Measurements from ENCODE around the gene DPP4.

DPP4 gene

DNA sequence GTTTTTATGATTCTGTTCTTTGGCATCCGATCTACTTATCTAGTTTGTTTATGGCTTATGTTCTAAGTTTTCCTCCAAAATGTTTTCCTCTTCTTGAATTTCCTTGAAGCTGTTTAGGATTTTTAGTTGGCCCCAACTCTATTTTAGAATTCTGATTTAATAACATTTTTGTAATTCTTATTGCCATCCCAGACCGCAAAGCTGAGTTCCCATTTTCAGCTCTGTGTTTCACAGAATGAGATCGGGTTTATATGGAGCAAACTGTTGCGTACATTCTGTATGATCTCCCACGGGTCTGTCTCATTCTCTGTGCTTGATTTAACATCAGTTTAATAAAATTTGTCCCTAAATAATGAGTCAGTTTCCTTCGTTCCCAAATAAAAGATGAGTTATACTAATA is 59.3 kb downstream of the DPP4 start:
- no peak for DNase-seq

DNA sequence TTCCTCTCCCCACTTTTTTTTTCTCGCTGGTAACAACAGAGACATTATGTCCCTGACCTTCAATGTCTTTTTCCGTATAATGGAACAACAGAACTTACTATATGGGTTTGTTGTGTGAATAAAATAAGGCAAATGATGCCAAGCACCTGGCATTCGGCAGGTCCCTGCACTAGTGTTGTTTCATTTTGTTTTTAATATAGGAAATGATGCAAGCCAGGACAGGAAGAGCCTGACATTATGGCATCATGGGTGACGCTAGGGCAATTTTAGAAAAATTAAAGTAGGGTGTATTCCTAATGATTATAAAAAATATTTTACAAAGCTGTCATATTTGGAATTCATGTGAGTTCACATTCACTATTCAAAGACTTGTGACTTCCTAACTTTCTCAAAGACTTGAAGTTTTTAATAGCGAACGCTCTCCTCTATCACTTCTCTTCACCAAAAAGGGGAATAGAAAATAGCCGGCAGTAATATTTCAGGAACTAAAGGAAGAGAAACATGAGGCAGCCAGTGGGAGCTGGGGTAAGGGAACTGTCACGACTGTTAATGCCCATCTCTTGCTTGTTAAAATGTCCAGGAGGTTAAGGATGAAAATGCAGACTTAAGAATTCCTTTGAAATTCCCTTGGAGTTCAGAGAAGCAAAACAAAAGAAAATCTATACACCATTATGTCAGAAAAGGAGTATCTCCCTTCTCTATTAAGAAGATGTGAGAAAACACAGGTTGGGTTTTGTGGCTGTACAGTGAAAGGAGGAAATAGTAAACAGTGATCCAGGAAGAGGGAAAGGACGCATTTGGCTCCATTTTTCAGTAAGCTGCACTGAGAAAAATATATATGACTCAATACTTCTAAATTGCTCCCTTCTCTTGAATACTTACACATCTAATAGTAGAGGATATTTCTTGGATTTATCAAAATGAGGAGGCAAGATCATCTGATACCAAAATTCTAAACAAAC is 60.2 kb downstream of the DPP4 start:
- no peak for DNase-seq

DNA sequence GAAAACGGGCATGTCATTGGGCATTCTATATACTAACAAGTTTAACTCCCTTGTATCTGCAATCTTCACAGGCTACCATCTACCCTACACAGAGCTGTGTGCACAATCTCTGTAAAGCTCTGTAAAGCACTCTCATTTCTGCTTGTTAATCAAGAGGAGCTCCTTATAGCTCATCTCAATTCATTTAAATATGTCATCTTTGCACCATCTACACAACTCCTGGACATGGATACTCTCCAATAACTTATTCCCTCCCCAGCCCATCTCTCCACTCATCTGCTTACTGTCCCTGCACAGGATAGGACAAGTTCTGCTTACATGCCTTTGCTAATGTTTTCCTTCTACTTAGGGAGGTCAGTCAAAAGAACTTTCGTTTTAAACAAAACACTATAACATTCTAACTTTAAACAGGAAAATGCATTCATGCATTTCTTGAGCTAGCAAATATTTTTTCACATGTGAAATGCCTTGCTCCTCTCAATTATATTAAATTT is 61.4 kb downstream of the DPP4 start:
- DNase-seq, result no peak

- no peak for DNase-seq
Observed at GRCh38 chr2:162011706-162012564, 62.1 kb downstream of the DPP4 start.

DNA sequence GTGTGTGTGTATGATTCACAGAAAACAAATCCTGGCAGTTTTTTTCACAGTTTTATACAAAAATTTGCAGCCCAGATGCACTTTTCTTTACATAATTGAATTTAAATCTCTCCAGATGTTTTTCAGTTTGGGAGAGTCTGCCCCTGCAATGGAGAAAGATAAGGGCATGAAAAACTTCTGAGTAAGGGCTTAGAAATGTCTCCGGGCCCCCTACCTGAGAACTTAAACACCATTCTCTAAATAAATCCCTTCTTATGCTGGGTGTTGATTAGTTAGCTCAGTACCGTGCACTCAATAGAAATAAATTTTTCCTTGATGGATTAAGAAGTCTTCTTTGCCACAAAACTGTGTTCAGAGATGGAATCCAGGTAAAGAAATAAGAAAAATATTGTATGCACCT is 64.5 kb downstream of the DPP4 start:
- DNase-seq, result no peak

DNA sequence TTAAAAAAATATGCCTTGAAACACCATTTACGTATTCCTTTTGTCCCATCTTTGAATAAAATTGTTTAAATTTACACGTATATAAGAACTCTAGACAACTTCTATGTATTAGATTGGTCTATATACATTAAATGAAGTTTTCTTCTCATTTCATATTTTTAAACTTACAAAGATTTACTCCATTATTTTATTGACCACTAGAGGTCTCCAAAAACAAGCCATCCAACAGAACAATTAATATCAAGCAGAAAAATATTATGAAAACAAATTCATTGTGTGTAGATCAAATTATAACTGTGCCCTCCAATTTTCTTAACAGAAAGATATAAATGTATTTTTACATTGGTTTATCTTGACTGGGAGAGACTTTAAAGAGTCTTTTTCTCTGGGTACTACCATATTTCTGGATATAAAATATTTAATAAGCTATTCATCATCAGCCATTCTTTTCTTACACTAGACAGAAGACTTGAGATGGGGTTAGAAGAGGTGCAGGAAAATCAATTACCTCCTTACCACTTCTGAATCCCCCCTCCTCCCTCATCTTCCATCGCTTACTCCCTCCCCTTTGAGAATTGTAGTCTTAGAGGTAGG is 66.5 kb downstream of the DPP4 start:
- DNase-seq, result no peak

DNA sequence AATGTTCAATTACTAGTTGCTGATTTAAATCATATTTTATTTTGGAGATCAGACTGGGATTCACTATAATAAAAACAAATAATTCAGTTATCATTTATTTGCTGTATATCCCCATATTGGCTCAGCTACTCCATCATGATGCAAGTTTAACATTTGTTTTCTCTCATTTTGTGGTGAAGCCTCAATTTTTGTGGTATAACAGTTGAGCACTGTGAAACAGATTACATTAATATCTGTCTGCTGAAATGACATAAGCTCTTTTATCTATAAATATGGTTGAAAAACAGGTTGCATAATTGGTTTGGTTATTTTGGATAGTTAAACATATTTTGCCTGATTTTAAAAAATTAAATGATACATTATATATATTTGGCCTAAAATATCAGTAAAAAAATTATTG is 67.7 kb downstream of the DPP4 start:
- DNase-seq, result no peak

DNA sequence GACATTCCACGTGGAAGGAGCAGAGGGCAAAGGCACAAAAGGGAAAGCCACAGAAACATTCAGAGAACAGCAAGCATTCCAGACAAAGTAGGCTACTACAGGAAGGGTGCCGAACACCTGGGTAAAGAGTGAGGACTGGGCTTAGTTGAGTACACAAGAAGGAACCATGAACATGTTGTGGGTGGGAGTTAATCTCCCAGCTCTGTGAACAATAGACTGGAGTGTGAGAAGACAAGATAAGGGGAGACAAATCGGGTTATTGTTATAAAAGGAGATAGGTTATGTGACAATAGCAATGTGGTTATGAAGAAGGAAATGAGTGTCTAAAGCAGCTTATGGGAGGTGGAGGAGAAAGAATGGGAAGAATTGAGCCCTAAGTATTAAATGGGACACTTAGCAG is 70.0 kb downstream of the DPP4 start:
- DNase-seq, result no peak

- no peak for DNase-seq
Observed at GRCh38 chr2:162002623-162003235, 71.3 kb downstream of the DPP4 start.

GRCh38 chr2:162000431-162000830 is 73.6 kb downstream of the DPP4 start:
- DNase-seq, result no peak

DNA sequence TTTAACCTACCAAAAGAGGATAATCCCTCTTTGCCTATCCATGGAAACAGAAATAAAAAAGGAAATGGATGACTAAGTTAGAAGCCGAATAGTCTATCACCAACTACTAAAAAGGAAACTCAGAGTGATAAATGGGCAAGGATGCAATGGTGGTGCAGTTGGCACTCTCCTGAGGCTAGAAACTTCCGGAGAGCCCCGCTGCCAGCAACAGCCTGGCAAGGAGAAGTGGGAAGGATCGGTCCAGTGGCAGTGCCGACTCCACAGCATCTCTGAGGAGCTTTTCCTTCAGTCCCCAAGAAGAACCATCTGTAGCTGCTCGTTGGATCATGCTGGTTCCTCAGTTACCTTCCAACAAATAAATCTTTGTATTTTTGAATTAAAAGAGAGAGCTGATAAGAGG is 74.7 kb downstream of the DPP4 start:
- no peak for DNase-seq

- no peak for DNase-seq
Observed at GRCh38 chr2:161998857-161999256, 75.2 kb downstream of the DPP4 start.

DNA sequence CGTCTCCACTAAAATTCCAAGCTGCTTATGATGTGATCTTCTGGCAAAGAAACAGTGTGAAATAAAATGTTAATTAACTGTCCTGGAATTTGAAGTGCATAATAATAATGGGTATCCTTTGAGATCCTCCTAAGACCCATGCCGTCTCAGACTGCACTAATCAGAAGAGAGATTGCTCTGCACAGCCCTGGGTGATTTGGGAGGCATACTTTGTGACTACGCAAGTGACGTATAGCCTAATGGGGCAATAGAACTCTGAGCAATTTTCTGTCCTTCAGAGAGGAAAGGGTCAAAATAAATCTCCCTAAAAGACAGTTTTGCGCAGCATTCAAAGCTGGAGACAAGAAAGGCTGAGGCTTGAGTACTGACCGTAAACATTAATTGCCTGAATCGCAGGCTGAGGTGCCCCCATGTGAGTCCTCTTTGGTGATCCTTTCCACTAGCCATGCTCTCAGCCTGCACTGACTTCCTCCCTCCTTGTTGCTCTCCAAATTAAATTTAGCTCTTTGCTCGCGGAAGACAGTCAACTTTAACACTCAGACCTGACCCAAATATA is 76.0 kb downstream of the DPP4 start:
- no peak for DNase-seq

- DNase-seq, result no peak
Observed at GRCh38 chr2:161995553-161996016, 78.4 kb downstream of the DPP4 start.

- no peak for DNase-seq
Observed at GRCh38 chr2:161994761-161995520, 79.1 kb downstream of the DPP4 start.

DNA sequence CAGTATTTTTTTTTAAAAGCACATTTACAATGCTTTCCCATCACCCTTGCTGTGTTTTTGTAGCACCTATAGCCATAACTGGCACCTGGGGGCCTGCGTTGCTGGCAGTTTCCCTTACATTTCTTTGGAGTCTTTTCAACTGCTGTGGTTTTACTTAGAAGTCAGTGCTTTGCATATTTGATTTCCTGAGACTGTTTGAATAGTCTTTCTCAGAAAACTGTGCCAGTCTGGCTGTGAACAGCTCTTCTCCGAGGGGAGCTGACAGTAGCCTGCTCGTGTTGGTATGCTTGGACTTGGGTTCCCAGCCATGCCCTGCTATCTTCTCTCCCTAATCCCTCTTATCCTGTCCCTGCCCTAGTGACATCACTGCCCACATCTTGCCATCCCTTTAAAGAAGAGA is 81.5 kb downstream of the DPP4 start:
- peak; percentile 61 for DNase-seq

DNA sequence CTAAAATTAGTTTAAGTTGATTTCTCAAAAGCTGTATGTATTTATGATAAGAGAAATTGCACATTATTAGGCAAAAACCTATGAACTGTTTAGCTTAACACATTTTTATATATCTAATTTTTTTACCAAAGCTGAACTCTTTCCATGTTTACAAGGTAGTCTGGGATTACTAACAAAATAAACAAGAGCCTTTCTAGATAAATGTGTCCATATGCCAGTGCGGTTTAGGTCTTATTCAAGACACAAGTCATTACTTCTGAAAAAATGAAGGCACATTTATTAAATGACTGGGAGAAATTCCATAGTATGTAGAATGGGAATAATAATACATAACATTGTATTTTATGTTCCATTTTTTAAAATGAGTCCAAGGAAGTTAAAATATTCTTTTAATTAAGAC is 82.0 kb downstream of the DPP4 start:
- no peak for DNase-seq

- DNase-seq, result no peak
Observed at GRCh38 chr2:161990741-161991140, 83.3 kb downstream of the DPP4 start.

- no peak for DNase-seq
Observed at GRCh38 chr2:161990036-161990435, 84.0 kb downstream of the DPP4 start.

DNA sequence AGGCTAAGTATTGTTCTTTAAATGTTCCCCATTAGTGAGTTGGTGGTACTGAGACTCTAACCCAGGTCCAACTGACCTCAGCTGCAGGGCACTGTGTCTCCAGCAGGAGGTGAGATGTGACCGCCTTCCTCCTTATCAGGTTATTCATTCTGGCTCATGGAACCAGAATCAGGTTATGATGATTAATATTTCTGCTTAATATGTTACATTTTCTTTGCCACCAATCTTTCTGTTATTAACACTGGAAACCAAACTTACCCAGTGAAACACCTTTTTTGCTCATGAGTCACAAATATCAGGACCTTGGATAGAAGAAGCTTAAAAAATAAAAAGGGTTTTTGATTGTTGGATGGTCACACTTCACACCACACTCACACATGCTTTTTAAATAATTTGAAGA is 85.4 kb downstream of the DPP4 start:
- no peak for DNase-seq

DNA sequence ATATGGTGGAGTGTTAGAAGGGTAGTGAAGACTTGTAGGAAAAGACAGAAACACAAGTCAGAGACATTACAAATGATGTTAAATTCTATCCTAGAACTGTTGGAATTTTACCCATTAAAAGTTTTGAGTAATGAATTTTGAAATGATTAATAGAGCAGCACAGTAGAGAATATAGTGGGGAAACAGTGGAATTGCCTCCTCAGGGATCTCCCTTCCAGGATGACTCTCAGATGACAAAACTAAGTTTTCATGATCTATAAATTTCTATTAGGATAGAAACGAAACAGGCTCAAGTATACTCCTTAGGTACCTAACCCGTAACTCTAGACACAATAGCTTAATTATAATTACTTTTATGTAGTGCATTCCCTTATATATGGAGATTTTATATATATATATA is 86.7 kb downstream of the DPP4 start:
- no peak for DNase-seq

DNA sequence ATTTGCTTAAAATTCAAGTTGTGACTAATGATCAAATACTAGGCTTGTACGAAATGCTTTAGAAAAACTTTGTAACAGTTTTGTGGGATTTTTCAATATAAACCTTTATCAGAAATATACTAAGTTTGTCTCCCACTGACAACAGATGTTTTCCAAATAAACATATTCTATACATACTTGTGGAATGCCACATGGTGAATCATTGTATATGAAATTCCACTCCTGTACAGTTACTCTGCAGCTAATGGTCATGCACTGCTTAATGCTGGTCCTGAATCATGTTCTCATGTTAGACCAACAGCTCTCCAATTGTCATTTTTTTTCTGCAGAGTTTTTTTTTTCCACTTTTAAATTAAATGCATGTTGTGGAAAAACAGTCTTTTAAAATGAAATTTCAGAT is 90.1 kb downstream of the DPP4 start:
- no peak for DNase-seq
